ENCODE results near the gene ELMO1. TPM values are rescaled to one million over a fixed set of nuclear protein-coding genes. Genes with fewer than 3 reads are reported as not detected.

The ELMO1 gene
- total RNA-seq, 2 donors from 2014 or later = 32.2 to 46.7 TPM

- intact Hi-C loops (cut with DNase I) = no loop called here
These were observed 250.4 kb downstream of the ELMO1 start for GRCh38 chr7:37198041-37198905.

GRCh38 chr7:37197108-37197507, 251.6 kb downstream of the ELMO1 start:
- intact Hi-C loops (cut with DNase I) = no loop called here
- DNase-seq (ENCODE audit: low spot score) = no peak

More at GRCh38 chr7:37198041-37198905, 250.4 kb downstream of the ELMO1 start:
- no peak for DNase-seq (ENCODE audit: low spot score)

- intact Hi-C loops (cut with DNase I) = no loop called here
- DNase-seq (ENCODE audit: low spot score) = no peak
These were observed 252.0 kb downstream of the ELMO1 start for GRCh38 chr7:37196676-37197075.

GRCh38 chr7:37195388-37195787, 253.3 kb downstream of the ELMO1 start:
- intact Hi-C loops (cut with DNase I) = no loop called here
- no peak for DNase-seq (ENCODE audit: low spot score)

- no peak for DNase-seq (ENCODE audit: low spot score)
- intact Hi-C loops (cut with DNase I) = no loop called here
These were observed 253.7 kb downstream of the ELMO1 start for GRCh38 chr7:37194943-37195342.

- DNase-seq (ENCODE audit: low spot score) = no peak
- intact Hi-C loops (cut with DNase I) = no loop called here
These were observed 254.9 kb downstream of the ELMO1 start for GRCh38 chr7:37193775-37194135.

GRCh38 chr7:37193087-37193774, 255.4 kb downstream of the ELMO1 start:
- intact Hi-C loops (cut with DNase I) = no loop called here
- no peak for DNase-seq (ENCODE audit: low spot score)

GRCh38 chr7:37191797-37192196, 256.9 kb downstream of the ELMO1 start:
- DNase-seq (ENCODE audit: low spot score) = no peak
- intact Hi-C loops (cut with DNase I) = no loop called here

- intact Hi-C loops (cut with DNase I) = no loop called here
These were observed 261.5 kb downstream of the ELMO1 start for GRCh38 chr7:37187179-37187578.

GRCh38 chr7:37186753-37187152, 261.9 kb downstream of the ELMO1 start:
- intact Hi-C loops (cut with DNase I) = no loop called here
- DNase-seq (ENCODE audit: low spot score) = no peak

More at GRCh38 chr7:37187179-37187578, 261.5 kb downstream of the ELMO1 start:
- DNase-seq (ENCODE audit: low spot score) = no peak

- intact Hi-C loops (cut with DNase I) = loop anchor here (5.0 kb wide), 2 partner anchors 194 to 214 kb away; no protein-coding TSS in a partner anchor
- DNase-seq (ENCODE audit: low spot score) = no peak
These were observed 267.1 kb downstream of the ELMO1 start for GRCh38 chr7:37181550-37181932.

GRCh38 chr7:37180828-37181549, 267.7 kb downstream of the ELMO1 start:
- no peak for DNase-seq (ENCODE audit: low spot score)
- intact Hi-C loops (cut with DNase I) = loop anchor here (5.0 kb wide), 2 partner anchors 194 to 214 kb away; no protein-coding TSS in a partner anchor

- intact Hi-C loops (cut with DNase I) = no loop called here
- no peak for DNase-seq (ENCODE audit: low spot score)
These were observed 272.6 kb downstream of the ELMO1 start for GRCh38 chr7:37176079-37176478.

- no peak for DNase-seq (ENCODE audit: low spot score)
- intact Hi-C loops (cut with DNase I) = no loop called here
These were observed 274.2 kb downstream of the ELMO1 start for GRCh38 chr7:37174460-37174859.

- DNase-seq (ENCODE audit: low spot score) = no peak
- intact Hi-C loops (cut with DNase I) = no loop called here
These were observed 275.0 kb downstream of the ELMO1 start for GRCh38 chr7:37173670-37174069.

- DNase-seq (ENCODE audit: low spot score) = no peak
- intact Hi-C loops (cut with DNase I) = no loop called here
These were observed 286.6 kb downstream of the ELMO1 start for GRCh38 chr7:37162106-37162505.

GRCh38 chr7:37160656-37161055, 288.0 kb downstream of the ELMO1 start:
- DNase-seq (ENCODE audit: low spot score) = no peak
- intact Hi-C loops (cut with DNase I) = no loop called here

GRCh38 chr7:37153376-37153775, 295.3 kb downstream of the ELMO1 start:
- no peak for DNase-seq (ENCODE audit: low spot score)
- intact Hi-C loops (cut with DNase I) = no loop called here

- no peak for DNase-seq (ENCODE audit: low spot score)
- intact Hi-C loops (cut with DNase I) = no loop called here
These were observed 296.8 kb downstream of the ELMO1 start for GRCh38 chr7:37151741-37152413.
